Activated T-helper 17 cell treated with anti-CD3 and anti-CD28 coated beads, Interleukin-2, amount 50 U/mL, for 72 hours (primary cell): ENCODE results near the gene TUBGCP3. TPM values are rescaled to one million over a fixed set of nuclear protein-coding genes. Genes with fewer than 3 reads are reported as not detected.
"Not testable (repeated sequence)": the region's sequence is repeated elsewhere in the genome, so short reads cannot be mapped to it uniquely, and the experiment has no call there.

Experiments
- ATAC-seq: fragments of 150-1000 bp; cut with Tn5 transposase; replicated peaks from 2 replicates; pipeline ENCODE4 v1.10.0; 2021; ENCODE audit warnings: mild to moderate bottlenecking, moderate library complexity
- H3K27ac Mint-ChIP-seq: one replicate; pipeline ENCODE4 v1.8.0; 2022; ENCODE audit warnings: mixed read lengths
- H3K27me3 Mint-ChIP-seq: one replicate; pipeline ENCODE4 v1.8.0; 2022; ENCODE audit warnings: mixed read lengths
- H3K36me3 Mint-ChIP-seq: one replicate; pipeline ENCODE4 v1.8.0; 2022; ENCODE audit warnings: low read depth, mild to moderate bottlenecking, mixed read lengths
- H3K4me1 Mint-ChIP-seq: one replicate; pipeline ENCODE4 v1.8.0; 2022; ENCODE audit warnings: mixed read lengths
- H3K4me3 Mint-ChIP-seq: one replicate; pipeline ENCODE4 v1.8.0; 2022; ENCODE audit warnings: mild to moderate bottlenecking, mixed read lengths
- H3K9me3 Mint-ChIP-seq: one replicate; pipeline ENCODE4 v1.8.0; 2022; ENCODE audit warnings: mixed read lengths
- total RNA-seq, 2 donors: library from RNA; stranded (reverse); gene quantifications; one replicate each; pipeline ENCODE4 v1.2.3, GENCODE V29; 2022

Gene TUBGCP3
- total RNA-seq, 2 donors from 2014 or later, result 31.3 to 46.4 TPM

- not testable (repeated sequence) for H3K9me3 Mint-ChIP-seq, H3K27ac Mint-ChIP-seq, H3K27me3 Mint-ChIP-seq, H3K4me3 Mint-ChIP-seq, ATAC-seq, H3K4me1 Mint-ChIP-seq
- H3K36me3 Mint-ChIP-seq, result peaks cover 96% of the 10 kb centered on the region
These were observed 39.0 kb downstream of the TUBGCP3 start for GRCh38 chr13:112548975-112549374.

- H3K27ac Mint-ChIP-seq, result peak overlapping the region; percentile 26
These were observed 42.1 kb downstream of the TUBGCP3 start for GRCh38 chr13:112545856-112546255.

GRCh38 chr13:112532837-112533745 lies 54.9 kb downstream of the TUBGCP3 start:
- no peaks in the 10 kb centered on the region for H3K4me1 Mint-ChIP-seq
- H3K4me3 Mint-ChIP-seq, result no peak overlapping the region
- peaks cover 13% of the 10 kb centered on the region for H3K36me3 Mint-ChIP-seq
- H3K27me3 Mint-ChIP-seq, result no peaks in the 10 kb centered on the region
- no peak for ATAC-seq
- H3K27ac Mint-ChIP-seq, result no peak overlapping the region
- no peaks in the 10 kb centered on the region for H3K9me3 Mint-ChIP-seq

More at GRCh38 chr13:112545856-112546255, 42.1 kb downstream of the TUBGCP3 start:
- Mint-ChIP-seq H3K9me3 (no peaks in the 10 kb centered on the region), H3K27me3 (no peaks in the 10 kb centered on the region), H3K4me1 (no peaks in the 10 kb centered on the region), H3K36me3 (peaks cover 79% of the 10 kb centered on the region), H3K4me3 (no peak overlapping the region)
- ATAC-seq, result no peak

- no peak for ATAC-seq
- Mint-ChIP-seq H3K36me3 (peaks cover 5% of the 10 kb centered on the region), H3K4me1 (no peaks in the 10 kb centered on the region), H3K27ac (no peak overlapping the region), H3K27me3 (no peaks in the 10 kb centered on the region), H3K4me3 (no peak overlapping the region), H3K9me3 (no peaks in the 10 kb centered on the region)
These were observed 56.6 kb downstream of the TUBGCP3 start for GRCh38 chr13:112531263-112531794.

GRCh38 chr13:112530861-112531260 lies 57.1 kb downstream of the TUBGCP3 start:
- ATAC-seq, result no peak
- Mint-ChIP-seq H3K36me3 (peaks cover under 1% of the 10 kb centered on the region), H3K4me3 (no peak overlapping the region), H3K9me3 (no peaks in the 10 kb centered on the region), H3K4me1 (no peaks in the 10 kb centered on the region), H3K27me3 (no peaks in the 10 kb centered on the region), H3K27ac (no peak overlapping the region)

- no peak overlapping the region for H3K27ac Mint-ChIP-seq
- H3K36me3 Mint-ChIP-seq, result no peaks in the 10 kb centered on the region
- H3K4me3 Mint-ChIP-seq, result no peak overlapping the region
- no peaks in the 10 kb centered on the region for H3K4me1 Mint-ChIP-seq
- ATAC-seq, result no peak
- H3K9me3 Mint-ChIP-seq, result no peaks in the 10 kb centered on the region
- no peaks in the 10 kb centered on the region for H3K27me3 Mint-ChIP-seq
These were observed 58.7 kb downstream of the TUBGCP3 start for GRCh38 chr13:112529216-112529615.

- peaks cover 15% of the 10 kb centered on the region for H3K36me3 Mint-ChIP-seq
- no peak for ATAC-seq
- no peaks in the 10 kb centered on the region for H3K27me3 Mint-ChIP-seq
- H3K27ac Mint-ChIP-seq, result no peak overlapping the region
- H3K4me1 Mint-ChIP-seq, result no peaks in the 10 kb centered on the region
- H3K9me3 Mint-ChIP-seq, result no peaks in the 10 kb centered on the region
- H3K4me3 Mint-ChIP-seq, result no peak overlapping the region
These were observed 61.7 kb downstream of the TUBGCP3 start for GRCh38 chr13:112526146-112526853.

- no peaks in the 10 kb centered on the region for H3K9me3 Mint-ChIP-seq
- H3K27me3 Mint-ChIP-seq, result no peaks in the 10 kb centered on the region
- H3K4me1 Mint-ChIP-seq, result no peaks in the 10 kb centered on the region
- no peak overlapping the region for H3K27ac Mint-ChIP-seq
- peaks cover 24% of the 10 kb centered on the region for H3K36me3 Mint-ChIP-seq
- ATAC-seq, result no peak
- H3K4me3 Mint-ChIP-seq, result no peak overlapping the region
These were observed 62.5 kb downstream of the TUBGCP3 start for GRCh38 chr13:112525356-112525945.

GRCh38 chr13:112522578-112522977 lies 65.4 kb downstream of the TUBGCP3 start:
- H3K36me3 Mint-ChIP-seq, result peaks cover 44% of the 10 kb centered on the region
- H3K27ac Mint-ChIP-seq, result no peak overlapping the region
- peak; percentile 57 for ATAC-seq
- H3K4me3 Mint-ChIP-seq, result no peak overlapping the region
- no peaks in the 10 kb centered on the region for H3K9me3 Mint-ChIP-seq
- no peaks in the 10 kb centered on the region for H3K4me1 Mint-ChIP-seq
- no peaks in the 10 kb centered on the region for H3K27me3 Mint-ChIP-seq

- no peak overlapping the region for H3K4me3 Mint-ChIP-seq
- no peaks in the 10 kb centered on the region for H3K27me3 Mint-ChIP-seq
- H3K27ac Mint-ChIP-seq, result no peak overlapping the region
- H3K36me3 Mint-ChIP-seq, result peaks cover 58% of the 10 kb centered on the region
- H3K4me1 Mint-ChIP-seq, result no peaks in the 10 kb centered on the region
- H3K9me3 Mint-ChIP-seq, result no peaks in the 10 kb centered on the region
- ATAC-seq, result peak; percentile 61
These were observed 66.8 kb downstream of the TUBGCP3 start for GRCh38 chr13:112521073-112521685.

GRCh38 chr13:112519517-112520060 lies 68.4 kb downstream of the TUBGCP3 start:
- Mint-ChIP-seq H3K27me3 (no peaks in the 10 kb centered on the region), H3K9me3 (no peaks in the 10 kb centered on the region), H3K4me3 (no peak overlapping the region), H3K36me3 (peaks cover 73% of the 10 kb centered on the region), H3K27ac (no peak overlapping the region), H3K4me1 (no peaks in the 10 kb centered on the region)
- no peak for ATAC-seq

GRCh38 chr13:112516218-112516617 lies 71.7 kb downstream of the TUBGCP3 start:
- peaks cover 72% of the 10 kb centered on the region for H3K36me3 Mint-ChIP-seq
- H3K9me3 Mint-ChIP-seq, result no peaks in the 10 kb centered on the region
- ATAC-seq, result no peak
- H3K27ac Mint-ChIP-seq, result no peak overlapping the region
- H3K4me3 Mint-ChIP-seq, result no peak overlapping the region
- no peaks in the 10 kb centered on the region for H3K4me1 Mint-ChIP-seq
- no peaks in the 10 kb centered on the region for H3K27me3 Mint-ChIP-seq

GRCh38 chr13:112513761-112514160 lies 74.2 kb downstream of the TUBGCP3 start:
- Mint-ChIP-seq H3K4me3 (no peak overlapping the region), H3K27ac (no peak overlapping the region), H3K27me3 (no peaks in the 10 kb centered on the region), H3K4me1 (no peaks in the 10 kb centered on the region), H3K9me3 (no peaks in the 10 kb centered on the region), H3K36me3 (peaks cover 71% of the 10 kb centered on the region)
- no peak for ATAC-seq
